ENCODE measurements around the gene TPSG1.
"Not testable (repeated sequence)": the region's sequence is repeated elsewhere in the genome, so short reads cannot be mapped to it uniquely, and the experiment has no call there.

The TPSG1 gene

DNA sequence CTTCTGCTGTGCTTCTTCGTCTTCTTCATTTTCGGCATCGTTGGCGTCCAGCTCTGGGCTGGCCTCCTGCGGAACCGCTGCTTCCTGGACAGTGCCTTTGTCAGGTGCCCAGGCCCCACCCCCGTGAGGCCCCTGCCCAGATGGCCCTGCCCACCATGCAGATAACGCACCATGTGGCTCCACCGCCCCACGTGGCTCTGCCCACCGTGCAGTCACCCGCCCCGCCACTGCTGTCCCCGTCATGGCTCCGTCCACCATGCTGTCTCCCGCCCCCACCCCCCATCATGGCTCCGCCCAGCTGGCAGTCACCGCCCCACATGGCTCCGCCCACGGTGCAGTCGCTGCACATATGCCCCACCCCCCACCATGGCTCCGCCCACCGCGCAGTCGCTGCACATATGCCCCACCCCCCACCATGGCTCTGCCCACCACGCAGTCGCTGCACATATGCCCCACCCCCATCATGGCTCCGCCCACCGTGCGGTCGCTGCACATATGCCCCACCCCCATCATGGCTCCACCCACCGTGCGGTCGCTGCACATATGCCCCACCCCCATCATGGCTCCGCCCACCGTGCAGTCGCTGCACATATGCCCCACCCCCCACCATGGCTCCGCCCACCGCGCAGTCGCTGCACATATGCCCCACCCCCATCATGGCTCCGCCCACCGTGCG is 26.3 kb downstream of the TPSG1 start:
- not testable (repeated sequence) for DNase-seq (ENCODE audit: low read depth in 4 of 4, low spot score in 1 of 4)

DNA sequence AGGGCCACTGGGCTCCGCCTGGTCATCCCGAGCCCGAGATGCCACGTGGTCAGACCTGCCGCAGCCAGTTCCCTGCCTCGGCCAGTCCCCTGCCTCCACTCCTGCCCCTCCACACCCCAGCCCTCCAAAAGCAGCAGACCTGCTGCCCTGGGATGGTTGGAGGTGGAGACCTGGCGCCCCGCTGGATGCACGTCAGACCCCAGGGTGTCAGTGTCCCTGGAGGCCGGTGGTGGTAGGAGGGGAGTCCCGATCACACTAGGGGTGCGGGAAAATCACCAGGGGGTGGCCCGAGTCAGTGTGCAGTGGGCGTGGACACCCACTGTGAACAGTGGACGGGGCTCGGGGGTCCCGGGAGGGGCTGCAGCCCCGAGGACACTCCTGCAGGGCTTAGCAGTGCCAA is 26.9 kb downstream of the TPSG1 start:
- no peak for DNase-seq (ENCODE audit: low read depth in 4 of 4, low spot score in 1 of 4)

DNA sequence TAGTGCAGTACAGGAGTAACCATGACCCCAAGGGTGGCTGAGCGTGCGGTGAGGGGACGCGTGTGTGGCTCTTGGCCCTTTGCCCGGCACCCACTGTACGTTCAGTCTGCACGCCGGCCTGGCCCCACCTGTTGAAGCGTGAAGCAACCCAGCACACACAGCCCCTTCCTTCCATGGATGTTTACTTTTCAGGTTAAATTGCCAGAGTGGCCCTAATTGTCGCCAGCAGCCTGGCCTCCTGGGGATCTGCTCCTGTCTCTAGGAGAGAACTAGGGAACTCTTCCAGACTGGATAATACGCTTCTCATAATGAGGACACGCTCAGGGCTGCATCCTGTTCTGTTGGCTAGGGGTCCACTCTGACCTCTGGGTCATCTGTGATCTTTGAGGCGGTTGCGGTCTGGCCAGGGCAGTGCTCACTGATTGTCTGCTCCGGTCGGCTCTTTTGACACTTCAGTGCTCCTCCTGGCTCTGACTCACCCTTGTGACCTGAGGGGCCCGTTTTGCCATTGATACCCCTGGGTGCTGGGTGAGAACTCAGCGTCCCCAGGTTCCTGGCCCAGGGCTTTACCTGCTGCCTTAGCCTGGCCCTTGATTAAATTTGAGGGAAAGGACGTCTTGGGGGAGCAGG is 27.7 kb downstream of the TPSG1 start:
- no peak for DNase-seq (ENCODE audit: low read depth in 4 of 4, low spot score in 1 of 4)

DNA sequence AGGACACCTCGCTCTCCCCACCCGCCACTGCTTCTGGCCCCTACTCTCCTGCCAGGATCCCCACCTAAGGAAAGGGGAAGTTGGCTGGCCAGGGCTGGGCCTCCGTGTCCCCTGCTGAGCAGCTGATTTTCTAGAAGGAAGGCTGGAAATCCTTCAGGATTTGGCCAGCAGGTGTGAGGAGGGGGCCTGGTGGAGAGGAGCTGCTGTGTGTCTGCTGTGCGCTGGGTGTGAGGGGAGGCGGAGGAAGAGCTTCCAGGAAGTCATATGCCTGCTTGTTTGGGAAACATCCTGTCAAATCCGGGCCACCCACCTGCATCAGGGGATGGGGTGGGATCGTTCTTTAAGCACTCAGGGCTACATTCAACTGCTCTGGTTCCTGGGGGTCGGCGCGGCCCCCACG is 28.6 kb downstream of the TPSG1 start:
- no peak for DNase-seq (ENCODE audit: low read depth in 4 of 4, low spot score in 1 of 4)

DNA sequence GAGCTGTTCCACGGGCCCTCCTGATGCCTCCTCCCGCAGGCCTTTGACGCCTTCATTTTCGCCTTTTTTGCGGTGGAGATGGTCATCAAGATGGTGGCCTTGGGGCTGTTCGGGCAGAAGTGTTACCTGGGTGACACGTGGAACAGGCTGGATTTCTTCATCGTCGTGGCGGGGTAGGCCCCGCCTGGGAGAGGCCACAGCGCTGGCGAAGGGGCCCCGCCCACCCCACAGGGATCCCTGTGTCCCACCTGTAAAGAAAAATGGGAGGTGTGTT is 29.7 kb downstream of the TPSG1 start:
- DNase-seq (ENCODE audit: low read depth in 4 of 4, low spot score in 1 of 4), result no peak

DNA sequence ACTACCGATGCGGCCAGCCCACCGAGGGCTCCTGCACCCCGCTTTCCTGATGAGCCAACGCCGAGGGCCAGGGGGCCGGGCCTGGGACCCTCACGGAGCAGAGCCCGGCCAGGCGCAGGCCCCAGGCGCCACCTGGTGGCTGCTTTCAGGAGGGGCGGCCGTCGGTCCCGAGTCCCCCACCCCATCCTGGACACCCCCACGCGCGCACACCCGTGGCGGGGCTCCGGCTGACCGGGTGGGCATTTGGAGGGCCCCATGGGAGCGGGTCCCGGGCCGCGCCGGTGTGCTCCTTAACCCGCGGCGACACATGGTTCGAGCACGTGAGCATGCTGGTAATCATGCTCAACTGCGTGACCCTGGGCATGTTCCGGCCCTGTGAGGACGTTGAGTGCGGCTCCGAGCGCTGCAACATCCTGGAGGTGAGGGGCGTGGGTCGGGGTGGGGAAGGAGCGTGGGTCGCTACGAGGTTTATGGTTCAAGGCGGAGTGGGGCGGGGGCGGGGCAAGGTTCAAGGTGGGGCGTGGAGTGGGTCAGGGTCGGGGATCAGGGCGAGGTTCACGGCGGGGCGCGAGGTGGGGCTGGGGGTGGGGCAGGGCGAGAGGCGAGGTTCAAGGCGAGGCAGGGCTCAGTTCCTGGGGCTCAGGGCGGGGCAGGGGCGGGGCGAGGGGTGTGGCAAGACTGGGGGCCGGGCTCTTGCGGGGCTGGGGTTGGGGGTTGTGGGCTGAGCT is 30.2 kb downstream of the TPSG1 start:
- DNase-seq (ENCODE audit: low read depth in 4 of 4, low spot score in 1 of 4), result no peak

DNA sequence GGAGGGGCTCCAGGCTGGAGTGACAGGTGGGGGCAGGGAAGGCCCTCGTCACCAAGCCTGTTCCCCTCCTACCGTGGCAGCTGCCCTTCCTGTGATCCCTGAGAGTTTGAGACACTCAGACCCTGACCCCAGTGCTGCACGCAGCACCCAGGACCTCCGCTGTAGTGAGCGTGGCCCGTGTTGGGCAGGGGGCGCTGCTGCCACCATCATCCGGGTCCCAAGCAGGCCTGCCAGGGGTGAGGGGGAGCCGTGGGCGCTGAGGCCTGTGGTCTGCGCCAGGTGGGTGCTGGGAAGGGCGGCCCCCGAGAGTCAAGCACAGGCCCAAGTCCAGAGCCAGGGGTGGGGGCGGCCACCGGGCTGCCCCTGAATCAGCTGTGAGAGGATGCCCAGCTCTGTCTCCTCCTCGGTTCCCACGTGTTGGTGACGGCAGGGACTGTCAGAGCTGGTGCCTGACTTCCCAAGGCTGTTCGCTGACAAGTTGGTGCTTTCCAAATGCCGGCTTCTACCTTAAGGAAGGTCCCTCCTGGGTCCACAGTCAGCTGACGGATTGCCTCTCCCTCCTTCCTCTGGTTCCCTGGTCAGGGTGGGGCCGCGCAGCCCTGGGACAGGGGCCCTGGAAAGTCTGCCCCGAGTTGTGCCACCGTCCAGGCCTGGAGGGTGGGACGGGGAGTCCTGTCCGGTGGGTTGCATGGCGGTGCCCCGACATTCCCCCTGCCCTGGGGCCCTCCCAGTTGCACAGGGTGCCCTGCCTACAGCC is 31.1 kb downstream of the TPSG1 start:
- no peak for DNase-seq (ENCODE audit: low read depth in 4 of 4, low spot score in 1 of 4)

DNA sequence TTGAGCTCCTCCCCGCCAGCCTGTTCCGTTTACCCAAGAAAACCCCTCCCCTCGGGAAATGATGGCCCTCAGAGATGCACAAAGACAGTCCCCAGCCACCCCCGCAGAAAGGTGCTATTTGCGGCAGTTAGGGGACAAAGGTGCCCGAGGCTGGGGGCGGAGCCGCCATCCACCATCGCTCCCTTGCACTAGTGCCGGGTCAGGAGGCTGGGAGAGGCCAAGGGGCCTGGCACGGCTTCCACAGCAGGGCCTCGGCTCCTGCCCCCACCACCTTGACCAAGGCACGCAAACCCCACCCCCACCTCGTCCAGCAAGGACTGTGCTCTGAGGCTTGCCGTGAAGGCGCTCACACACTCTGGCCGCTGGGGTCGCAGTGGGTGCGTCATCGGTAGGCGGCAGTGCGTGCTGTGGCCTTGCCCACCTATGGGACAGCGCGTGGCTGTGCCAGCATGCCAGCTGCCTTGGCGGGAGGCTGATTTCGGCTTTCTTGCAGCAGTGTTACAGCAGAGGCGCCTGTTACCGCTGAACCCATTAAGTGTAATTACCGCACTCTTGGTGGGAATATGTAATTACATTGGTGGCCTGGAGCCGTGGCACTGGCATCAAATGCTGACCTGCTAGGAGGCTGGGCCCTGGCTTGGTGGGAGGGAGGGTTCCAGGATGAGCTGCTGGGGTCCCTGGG is 31.8 kb downstream of the TPSG1 start:
- DNase-seq (ENCODE audit: low read depth in 4 of 4, low spot score in 1 of 4), result no peak

DNA sequence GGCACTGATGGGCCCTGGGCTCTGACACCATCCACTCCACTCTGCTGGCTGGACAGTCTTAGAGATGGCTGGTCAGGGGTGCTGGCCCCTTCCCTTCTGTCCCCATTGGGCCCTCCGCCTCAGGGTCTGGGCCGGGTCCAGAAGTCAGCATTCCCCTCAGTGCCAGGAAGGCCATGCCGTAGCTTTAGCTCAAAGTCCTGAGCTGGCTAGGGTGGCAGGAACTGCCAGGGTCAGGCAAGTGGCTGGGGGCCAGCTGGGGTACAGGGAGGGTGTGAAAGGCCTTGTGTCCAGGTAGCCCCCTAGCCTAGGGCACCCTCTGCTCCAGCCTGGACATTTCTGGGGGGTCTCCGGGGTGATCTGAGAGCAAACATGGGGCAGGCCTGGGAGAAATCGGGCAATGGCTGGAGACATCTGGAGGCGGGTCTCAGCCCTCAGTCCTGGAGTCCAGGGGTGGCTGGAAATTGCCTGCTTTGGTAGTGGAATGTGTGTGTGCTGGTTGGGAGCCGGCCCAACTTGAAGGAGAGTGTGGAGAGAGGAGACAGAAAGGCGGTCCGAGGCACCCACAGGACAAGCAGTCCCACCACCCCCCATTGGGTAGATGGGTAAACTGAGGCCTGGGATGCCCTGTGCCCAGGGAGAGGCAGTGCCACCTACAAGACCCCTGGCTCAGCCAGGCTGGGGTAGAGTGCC is 32.5 kb downstream of the TPSG1 start:
- DNase-seq (ENCODE audit: low read depth in 4 of 4, low spot score in 1 of 4), result no peak

DNA sequence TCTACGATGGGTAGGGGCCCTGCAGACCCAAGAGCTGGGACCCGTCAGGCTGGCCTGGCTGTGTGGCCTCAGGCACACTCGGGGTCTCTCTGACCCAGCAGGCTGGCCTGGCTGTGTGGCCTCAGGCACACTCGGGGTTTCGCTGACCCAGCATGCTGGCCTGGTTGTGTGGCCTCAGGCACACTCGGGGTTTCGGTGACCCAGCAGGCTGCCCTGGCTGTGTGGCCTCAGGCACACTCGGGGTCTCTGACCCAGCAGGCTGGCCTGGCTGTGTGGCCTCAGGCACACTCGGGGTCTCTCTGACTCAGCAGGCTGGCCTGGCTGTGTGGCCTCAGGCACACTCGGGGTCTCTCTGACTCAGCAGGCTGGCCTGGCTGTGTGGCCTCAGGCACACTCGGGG is 34.3 kb downstream of the TPSG1 start:
- DNase-seq (ENCODE audit: low read depth in 4 of 4, low spot score in 1 of 4), result not testable (repeated sequence)

DNA sequence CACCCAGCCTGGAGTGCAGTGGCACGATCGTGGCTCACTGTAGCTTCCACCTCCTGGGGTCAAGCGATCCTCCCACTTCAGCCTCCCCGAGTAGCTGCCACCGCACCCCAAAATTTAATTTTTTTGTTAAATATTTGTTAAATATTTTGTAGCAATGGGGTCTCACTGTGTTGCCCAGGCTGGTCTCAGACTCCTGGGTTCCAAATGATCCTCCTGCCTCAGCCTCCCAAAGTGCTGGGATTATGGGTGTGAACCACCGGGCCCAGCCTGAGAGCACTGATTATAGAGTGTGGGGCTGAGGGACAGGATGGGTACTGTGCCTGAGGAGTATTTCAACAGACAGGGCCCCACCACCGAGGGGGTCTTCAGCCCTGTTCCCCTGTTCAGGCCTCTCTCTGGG is 35.6 kb downstream of the TPSG1 start:
- DNase-seq (ENCODE audit: low read depth in 4 of 4, low spot score in 1 of 4), result no peak

DNA sequence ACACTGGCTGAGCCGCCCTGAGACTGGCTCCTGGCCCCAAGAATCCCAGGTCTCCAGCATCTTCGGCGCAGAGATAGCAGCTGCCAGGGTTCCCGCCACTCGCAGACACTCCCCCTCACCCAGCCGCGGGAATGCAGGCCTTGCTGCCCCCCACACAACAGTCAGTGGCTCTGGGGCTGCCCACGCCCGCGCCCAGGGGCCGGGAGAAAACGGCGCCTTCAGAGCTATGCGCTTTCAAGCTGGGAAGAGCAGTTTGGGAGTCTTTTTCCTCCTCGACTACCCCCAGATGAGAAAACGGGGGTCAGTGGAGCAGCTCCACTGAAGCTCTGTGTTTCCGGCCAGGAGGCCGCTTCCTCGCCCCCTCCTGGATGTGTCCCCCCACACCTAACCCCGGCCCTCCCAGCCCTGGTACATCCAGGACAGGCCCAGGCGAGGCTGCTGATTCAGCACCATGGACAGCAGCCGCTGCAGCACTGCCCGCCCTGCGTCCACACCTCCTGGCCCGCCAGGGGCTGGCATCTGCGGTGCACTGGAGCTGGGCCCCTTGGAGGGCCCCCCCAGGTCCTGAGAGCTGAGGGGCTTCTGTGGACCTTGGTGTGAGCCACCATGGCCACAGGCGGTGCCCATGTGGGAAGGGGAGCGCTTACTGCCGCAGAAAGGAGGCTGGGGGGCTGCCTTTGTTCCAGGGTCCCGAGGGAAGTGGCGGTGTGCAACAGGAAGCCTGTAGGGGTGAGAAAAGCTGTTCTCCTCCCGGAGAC is 36.5 kb downstream of the TPSG1 start:
- no peak for DNase-seq (ENCODE audit: low read depth in 4 of 4, low spot score in 1 of 4)

DNA sequence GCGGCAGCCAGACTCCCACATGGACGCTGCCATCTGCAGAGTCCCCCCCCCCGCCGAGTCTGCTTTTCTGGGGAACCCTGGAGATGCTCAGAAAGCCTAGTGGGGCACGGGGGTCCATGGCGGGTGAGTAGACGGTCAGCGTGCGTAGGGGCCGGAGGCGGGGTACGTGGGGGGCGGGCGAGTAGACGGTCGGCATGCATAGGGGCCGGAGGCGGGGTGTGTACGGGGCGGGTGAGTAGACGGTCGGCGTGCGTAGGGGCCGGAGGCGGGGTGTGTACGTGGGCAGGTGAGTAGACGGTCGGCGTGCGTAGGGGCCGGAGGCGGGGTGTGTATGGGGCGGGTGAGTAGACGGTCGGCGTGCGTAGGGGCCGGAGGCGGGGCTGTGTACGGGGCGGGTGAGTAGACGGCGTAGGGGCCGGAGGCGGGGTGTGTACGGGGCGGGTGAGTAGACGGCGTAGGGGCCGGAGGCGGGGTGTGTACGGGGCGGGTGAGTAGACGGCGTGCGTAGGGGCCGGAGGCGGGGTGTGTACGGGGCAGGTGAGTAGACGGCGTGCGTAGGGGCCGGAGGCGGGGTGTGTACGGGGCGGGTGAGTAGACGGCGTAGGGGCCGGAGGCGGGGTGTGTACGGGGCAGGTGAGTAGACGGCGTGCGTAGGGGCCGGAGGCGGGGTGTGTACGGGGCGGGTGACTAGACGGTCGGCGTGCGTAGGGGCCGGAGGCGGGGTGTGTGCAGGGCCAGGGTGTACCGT is 39.4 kb downstream of the TPSG1 start:
- not testable (repeated sequence) for DNase-seq (ENCODE audit: low read depth in 4 of 4, low spot score in 1 of 4)

DNA sequence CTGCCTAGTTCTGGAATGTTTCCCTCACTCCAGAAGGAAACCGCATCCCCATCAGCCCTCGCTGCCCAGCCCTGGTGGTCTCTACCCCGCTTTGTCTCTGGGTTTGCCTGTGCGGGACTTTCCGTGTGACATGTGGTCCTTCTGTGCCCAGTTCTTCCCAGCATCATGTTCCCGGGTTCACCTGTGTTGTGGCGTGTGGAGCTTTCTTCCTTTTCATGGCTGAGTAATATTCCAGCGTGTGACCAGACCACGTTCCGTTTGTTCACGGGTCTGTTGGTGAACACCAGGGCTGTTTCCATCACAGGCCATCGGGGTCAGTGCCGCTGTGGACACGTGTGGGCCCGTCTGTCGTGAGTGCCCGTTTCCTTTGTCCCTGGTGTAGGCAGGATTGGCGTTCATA is 40.1 kb downstream of the TPSG1 start:
- no peak for DNase-seq (ENCODE audit: low read depth in 4 of 4, low spot score in 1 of 4)

DNA sequence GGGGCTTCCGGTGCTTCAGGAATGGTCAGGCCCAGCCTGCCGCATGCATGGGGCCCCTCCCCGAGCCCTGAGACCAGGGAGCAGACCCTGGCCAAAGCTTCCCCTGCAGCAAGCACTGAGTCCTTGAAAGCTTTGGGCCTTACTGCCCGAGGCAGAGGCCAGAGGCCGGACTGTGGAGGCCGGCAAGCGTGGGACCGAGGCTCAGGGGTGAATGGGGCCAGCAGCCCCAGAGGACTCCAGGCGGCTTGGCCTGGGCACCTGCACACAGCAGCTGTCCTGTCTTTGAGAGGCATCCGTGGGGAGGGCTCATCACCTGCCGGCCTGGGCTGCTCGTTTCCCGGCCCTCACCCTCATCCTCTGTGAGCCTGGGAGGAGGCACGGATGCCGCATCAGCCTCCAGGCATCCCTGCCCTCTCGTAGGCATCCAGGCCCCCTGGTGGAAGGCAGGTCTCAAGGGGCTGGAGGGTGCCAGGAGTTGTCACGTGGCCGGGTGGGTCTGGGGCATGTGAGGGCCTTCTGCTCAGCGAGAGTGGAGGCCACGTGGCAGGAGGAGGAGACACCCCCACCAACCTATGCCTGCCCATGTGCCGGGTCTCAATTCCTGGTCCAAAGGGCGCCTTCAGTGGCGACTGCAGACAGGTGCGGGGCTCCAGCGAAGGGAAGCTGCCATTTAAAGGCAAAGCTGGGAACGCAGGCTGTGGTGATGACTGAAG is 40.8 kb downstream of the TPSG1 start:
- DNase-seq (ENCODE audit: low read depth in 4 of 4, low spot score in 1 of 4), result no peak

DNA sequence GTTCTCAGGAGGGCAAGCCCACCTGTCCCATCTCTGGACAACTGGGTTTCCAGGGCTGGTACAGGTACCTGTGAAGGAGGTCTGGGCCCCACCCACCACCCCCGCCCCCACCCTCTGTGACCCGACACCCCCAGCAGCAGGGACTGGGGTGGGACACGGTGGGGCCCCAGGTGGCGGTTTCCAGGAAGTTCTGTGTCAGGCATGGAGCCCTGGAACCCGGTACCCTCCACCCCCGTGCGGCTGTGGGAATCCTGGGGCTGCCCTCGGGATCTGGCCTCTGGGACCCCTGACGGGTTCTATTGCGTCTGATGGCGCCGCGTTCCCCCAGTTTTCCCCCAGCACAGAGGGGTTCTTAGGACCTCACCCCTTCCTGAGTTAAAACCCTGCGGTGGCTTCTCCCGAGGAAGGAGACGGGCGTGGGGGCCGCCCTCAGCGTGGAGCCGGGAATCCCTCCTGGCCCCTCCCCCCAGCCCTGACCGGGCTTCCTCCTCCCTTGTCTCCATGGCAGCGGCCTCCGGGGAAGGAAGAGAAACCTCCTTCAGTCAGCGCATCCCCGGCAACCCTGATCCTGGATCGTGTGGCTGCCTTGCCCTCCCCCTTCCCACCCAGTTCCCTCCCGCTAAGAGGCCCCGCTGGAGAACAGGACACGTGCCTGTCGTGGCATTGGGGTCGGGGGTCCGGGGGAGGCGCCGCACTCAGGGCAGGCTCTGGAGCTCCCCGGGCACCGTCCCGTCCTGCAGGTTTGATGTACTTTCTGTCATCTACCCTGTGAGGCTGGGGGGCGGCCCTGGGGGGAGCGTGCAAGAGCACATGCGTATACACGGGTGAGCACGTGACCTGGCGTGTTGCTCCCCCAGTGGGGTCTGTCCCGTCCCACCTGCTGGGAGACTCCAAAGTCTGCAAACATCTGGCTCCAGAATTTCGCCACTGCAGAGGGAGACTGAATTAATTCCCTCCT is 41.8 kb downstream of the TPSG1 start:
- no peak for DNase-seq (ENCODE audit: low read depth in 4 of 4, low spot score in 1 of 4)

DNA sequence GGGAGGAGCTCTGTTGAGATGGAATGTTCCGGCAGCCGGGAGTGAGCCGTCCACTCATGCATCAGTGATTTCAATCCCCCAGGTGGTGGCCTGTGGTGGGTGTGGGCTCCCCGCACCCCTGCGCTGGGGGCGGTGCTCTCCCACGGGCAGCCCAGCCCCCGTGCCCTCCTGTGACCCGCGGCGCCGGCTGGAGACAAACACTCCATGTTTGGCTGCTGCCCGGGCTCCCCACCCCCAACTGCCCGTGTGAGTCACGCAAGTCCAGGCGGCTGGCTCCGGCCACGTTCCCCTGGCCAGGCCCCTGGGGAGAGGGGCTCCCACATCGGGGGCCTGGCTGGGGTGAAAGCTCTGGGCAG is 42.8 kb downstream of the TPSG1 start:
- no peak for DNase-seq (ENCODE audit: low read depth in 4 of 4, low spot score in 1 of 4)
